Astrocyte (in vitro differentiated cells and primary cell): ENCODE data around the gene CHAC1.

Source experiments
- EZH2 ChIP-seq: IDR thresholded peaks from 2 replicates; pipeline ENCODE4 v1.6.1; 2012; ENCODE audit warnings: mild to moderate bottlenecking, low read length, inconsistent platforms; ENCODE audit not compliant: insufficient read depth
- TF ChIP-seq, protein P1 (sequence below): IDR thresholded peaks from 2 replicates; pipeline ENCODE4 v1.5.1; 2011; ENCODE audit warnings: low read depth, mild to moderate bottlenecking, inconsistent platforms, low read length, moderate library complexity; ENCODE audit not compliant: insufficient read depth

GRCh38 chr15:40943764-40944365, 9.4 kb upstream of the CHAC1 start:
- TF ChIP-seq, protein P1, sequence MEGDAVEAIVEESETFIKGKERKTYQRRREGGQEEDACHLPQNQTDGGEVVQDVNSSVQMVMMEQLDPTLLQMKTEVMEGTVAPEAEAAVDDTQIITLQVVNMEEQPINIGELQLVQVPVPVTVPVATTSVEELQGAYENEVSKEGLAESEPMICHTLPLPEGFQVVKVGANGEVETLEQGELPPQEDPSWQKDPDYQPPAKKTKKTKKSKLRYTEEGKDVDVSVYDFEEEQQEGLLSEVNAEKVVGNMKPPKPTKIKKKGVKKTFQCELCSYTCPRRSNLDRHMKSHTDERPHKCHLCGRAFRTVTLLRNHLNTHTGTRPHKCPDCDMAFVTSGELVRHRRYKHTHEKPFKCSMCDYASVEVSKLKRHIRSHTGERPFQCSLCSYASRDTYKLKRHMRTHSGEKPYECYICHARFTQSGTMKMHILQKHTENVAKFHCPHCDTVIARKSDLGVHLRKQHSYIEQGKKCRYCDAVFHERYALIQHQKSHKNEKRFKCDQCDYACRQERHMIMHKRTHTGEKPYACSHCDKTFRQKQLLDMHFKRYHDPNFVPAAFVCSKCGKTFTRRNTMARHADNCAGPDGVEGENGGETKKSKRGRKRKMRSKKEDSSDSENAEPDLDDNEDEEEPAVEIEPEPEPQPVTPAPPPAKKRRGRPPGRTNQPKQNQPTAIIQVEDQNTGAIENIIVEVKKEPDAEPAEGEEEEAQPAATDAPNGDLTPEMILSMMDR: no peak
- no peak for TF ChIP-seq EZH2
